NCI-H2196 treated with DMSO at 0.1 percent for 48 hours (cell line): ENCODE data around the gene D2HGDH.
"Not testable (repeated sequence)": the region's sequence is repeated elsewhere in the genome, so short reads cannot be mapped to it uniquely, and the experiment has no call there.

Experiments
- DNase-seq: peaks from one replicate; lab custom pipeline; 2025; ENCODE audit not compliant: unreplicated experiment; lab: John Stamatoyannopoulos, UW

Gene D2HGDH

GRCh38 chr2:241748468-241749256 is 14.2 kb downstream of the D2HGDH start:
- no peak for DNase-seq

GRCh38 chr2:241750076-241750840 is 15.8 kb downstream of the D2HGDH start:
- no peak for DNase-seq

GRCh38 chr2:241751152-241751551 is 16.7 kb downstream of the D2HGDH start:
- no peak for DNase-seq

GRCh38 chr2:241751776-241752175 is 17.3 kb downstream of the D2HGDH start:
- no peak for DNase-seq

- DNase-seq = no peak
Observed at GRCh38 chr2:241752253-241752652, 17.8 kb downstream of the D2HGDH start.

- DNase-seq = no peak
Observed at GRCh38 chr2:241752689-241753276, 18.4 kb downstream of the D2HGDH start.

- no peak for DNase-seq
Observed at GRCh38 chr2:241753493-241753892, 19.1 kb downstream of the D2HGDH start.

- no peak for DNase-seq
Observed at GRCh38 chr2:241754042-241754441, 19.6 kb downstream of the D2HGDH start.

GRCh38 chr2:241755166-241755565 is 20.7 kb downstream of the D2HGDH start:
- no peak for DNase-seq

- DNase-seq = no peak
Observed at GRCh38 chr2:241755777-241756176, 21.3 kb downstream of the D2HGDH start.

- DNase-seq = no peak
Observed at GRCh38 chr2:241759067-241759807, 24.8 kb downstream of the D2HGDH start.

GRCh38 chr2:241759893-241760292 is 25.5 kb downstream of the D2HGDH start:
- not testable (repeated sequence) for DNase-seq

- no peak for DNase-seq
Observed at GRCh38 chr2:241760301-241760771, 25.9 kb downstream of the D2HGDH start.

GRCh38 chr2:241762321-241762932 is 28.0 kb downstream of the D2HGDH start:
- DNase-seq = peak; percentile 40

- no peak for DNase-seq
Observed at GRCh38 chr2:241762933-241763369, 28.5 kb downstream of the D2HGDH start.

GRCh38 chr2:241763551-241764274 is 29.3 kb downstream of the D2HGDH start:
- no peak for DNase-seq

- no peak for DNase-seq
Observed at GRCh38 chr2:241764275-241765241, 30.1 kb downstream of the D2HGDH start.

GRCh38 chr2:241767464-241768250 is 33.2 kb downstream of the D2HGDH start:
- DNase-seq = no peak
